A673 (cell line): Measurements from ENCODE around the gene HYDIN. TPM values are rescaled to one million over a fixed set of nuclear protein-coding genes. Genes with fewer than 3 reads are reported as not detected.
"Not testable (repeated sequence)": the region's sequence is repeated elsewhere in the genome, so short reads cannot be mapped to it uniquely, and the experiment has no call there.

ENCODE experiments used
- BruUV-seq: library from RNA; stranded (reverse); fragments of 400-500 nt; replicated peaks from 2 replicates; lab custom pipeline; 2021; lab: Mats Ljungman, UMichigan
- CTCF ChIA-PET: fragments of 300-600 bp; sonication (Branson Sonifier 250); formaldehyde crosslinking; loops from one replicate; lab custom pipeline; 2022; ENCODE audit warnings: antibody characterized with exemption; lab: Charles Lee
- POLR2A ChIA-PET: fragments of 300-600 bp; sonication (Branson Sonifier 250); formaldehyde crosslinking; loops from one replicate; lab custom pipeline; 2022; ENCODE audit warnings: antibody characterized with exemption; ENCODE audit not compliant: low non-redundant PET; lab: Charles Lee
- DNase-seq: peaks from one replicate; pipeline ENCODE4 v3.0.0-alpha.2; 2015; ENCODE audit warnings: low spot score
- H3K27ac ChIP-seq: fragments of 200-600 bp; sonication (generic); 2 replicates; pipeline ENCODE4 v1.5.1; 2016; ENCODE audit warnings: mixed run types, low read depth, mild to moderate bottlenecking, mixed read lengths, antibody characterized with exemption, low read length; ENCODE audit not compliant: poor library complexity, severe bottlenecking
- H3K27me3 ChIP-seq: fragments of 200-600 bp; sonication (generic); replicated peaks from 2 replicates; pipeline ENCODE4 v1.6.1; 2017; ENCODE audit warnings: mixed run types, low read depth, mild to moderate bottlenecking, mixed read lengths, antibody characterized with exemption, low read length; ENCODE audit not compliant: insufficient read depth, poor library complexity
- H3K36me3 ChIP-seq: fragments of 200-600 bp; sonication (generic); 2 replicates; pipeline ENCODE4 v1.6.1; 2016; ENCODE audit warnings: mixed run types, mild to moderate bottlenecking, mixed read lengths, antibody characterized with exemption, low read length; ENCODE audit not compliant: insufficient read depth, poor library complexity, severe bottlenecking
- H3K4me1 ChIP-seq: fragments of 200-600 bp; sonication (generic); 2 replicates; pipeline ENCODE4 v1.6.1; 2017; ENCODE audit warnings: mixed run types, mild to moderate bottlenecking, mixed read lengths, antibody characterized with exemption, low read length; ENCODE audit not compliant: insufficient read depth, poor library complexity, severe bottlenecking
- H3K4me3 ChIP-seq: fragments of 200-600 bp; sonication (generic); 2 replicates; pipeline ENCODE4 v1.5.1; 2016; ENCODE audit warnings: low read depth, mixed run types, mild to moderate bottlenecking, mixed read lengths, low read length; ENCODE audit not compliant: poor library complexity, severe bottlenecking
- H3K9me3 ChIP-seq: fragments of 200-600 bp; sonication (generic); 2 replicates; pipeline ENCODE4 v1.6.1; 2016; ENCODE audit warnings: mixed run types, low read depth, mild to moderate bottlenecking, mixed read lengths, antibody characterized with exemption, low read length; ENCODE audit not compliant: poor library complexity, severe bottlenecking
- intact Hi-C: fragments of 100-400 bp; cut with micrococcal nuclease; formaldehyde crosslinking; loops from one replicate; pipeline ENCODE4 v1.10.0; 2022; ENCODE audit not compliant: unreplicated experiment
- total RNA-seq: library from RNA; stranded (reverse); gene quantifications from 2 replicates; pipeline ENCODE4 v1.2.3, GENCODE V29; 2021

Gene HYDIN
- total RNA-seq, 1 experiment from 2014 or later, result not detected

- DNase-seq, CTCF ChIA-PET, H3K4me1 ChIP-seq, POLR2A ChIA-PET, H3K36me3 ChIP-seq, H3K4me3 ChIP-seq, H3K27ac ChIP-seq, BruUV-seq, intact Hi-C loops, H3K27me3 ChIP-seq, H3K9me3 ChIP-seq: not testable (repeated sequence)
Measured at GRCh38 chr16:70935325-70935724, 295.2 kb downstream of the HYDIN start.

DNA sequence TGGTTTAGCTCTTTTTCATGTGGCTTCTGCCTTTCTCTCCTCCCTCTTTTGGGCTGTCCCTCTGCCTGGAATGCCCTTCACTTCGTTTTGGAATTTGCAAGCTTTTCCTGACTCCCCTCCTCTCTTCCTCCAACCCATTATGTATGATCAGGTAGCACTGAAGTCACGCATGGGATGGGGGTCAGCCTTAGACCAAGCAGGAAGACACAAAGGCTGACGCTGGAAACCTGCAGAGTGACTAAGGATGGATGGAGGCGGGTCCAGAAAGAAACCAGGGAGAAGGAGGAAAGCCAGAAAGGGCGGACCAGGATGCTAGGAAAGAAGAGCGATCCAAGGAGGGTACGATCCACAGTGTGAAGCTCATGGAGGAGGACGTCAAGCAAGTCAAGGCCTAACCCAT lies 296.8 kb downstream of the HYDIN start:
- DNase-seq, H3K27ac ChIP-seq, H3K36me3 ChIP-seq, BruUV-seq, POLR2A ChIA-PET, H3K27me3 ChIP-seq, H3K4me3 ChIP-seq, CTCF ChIA-PET, intact Hi-C loops, H3K9me3 ChIP-seq, H3K4me1 ChIP-seq: not testable (repeated sequence)

DNA sequence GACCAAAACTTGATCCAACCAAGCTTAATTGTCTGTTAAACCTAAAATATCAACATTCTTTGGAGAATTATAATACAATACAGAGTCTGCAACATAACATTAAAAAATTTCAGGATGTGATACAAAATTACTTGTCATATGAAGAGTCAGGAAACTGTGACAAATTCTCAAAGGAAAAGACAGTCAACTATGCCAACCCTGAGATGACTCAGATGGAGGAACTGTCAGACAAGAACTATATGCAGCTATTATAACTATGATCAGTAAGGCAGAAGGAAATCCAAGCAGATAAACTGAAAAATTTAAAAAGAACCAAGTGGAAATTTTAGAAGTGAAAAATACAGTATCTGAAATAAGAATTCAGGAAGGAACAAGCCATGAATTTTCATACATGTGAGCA lies 299.8 kb downstream of the HYDIN start:
- BruUV-seq, POLR2A ChIA-PET, H3K9me3 ChIP-seq, CTCF ChIA-PET, H3K36me3 ChIP-seq, H3K4me3 ChIP-seq, H3K4me1 ChIP-seq, H3K27ac ChIP-seq, H3K27me3 ChIP-seq, intact Hi-C loops, DNase-seq: not testable (repeated sequence)

DNA sequence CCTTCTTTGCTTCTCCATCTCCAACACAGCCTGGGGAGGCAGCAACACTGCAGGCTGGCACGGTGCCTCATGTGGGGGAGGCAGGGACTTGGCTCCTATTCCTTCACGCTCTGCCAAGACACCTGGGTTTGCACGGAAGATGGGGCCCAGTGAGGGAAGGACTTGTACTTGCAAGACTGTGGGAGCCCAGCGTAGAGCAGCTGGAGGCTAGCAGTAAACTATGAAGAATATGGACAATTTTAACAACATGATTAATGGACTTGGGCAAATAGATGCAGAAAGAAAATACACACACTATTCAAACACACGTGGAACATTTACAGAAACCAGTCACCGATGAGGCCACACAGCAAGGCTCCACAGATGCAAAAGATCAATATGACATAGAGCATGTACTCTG lies 308.4 kb downstream of the HYDIN start:
- CTCF ChIA-PET, BruUV-seq, DNase-seq: not testable (repeated sequence)

DNA sequence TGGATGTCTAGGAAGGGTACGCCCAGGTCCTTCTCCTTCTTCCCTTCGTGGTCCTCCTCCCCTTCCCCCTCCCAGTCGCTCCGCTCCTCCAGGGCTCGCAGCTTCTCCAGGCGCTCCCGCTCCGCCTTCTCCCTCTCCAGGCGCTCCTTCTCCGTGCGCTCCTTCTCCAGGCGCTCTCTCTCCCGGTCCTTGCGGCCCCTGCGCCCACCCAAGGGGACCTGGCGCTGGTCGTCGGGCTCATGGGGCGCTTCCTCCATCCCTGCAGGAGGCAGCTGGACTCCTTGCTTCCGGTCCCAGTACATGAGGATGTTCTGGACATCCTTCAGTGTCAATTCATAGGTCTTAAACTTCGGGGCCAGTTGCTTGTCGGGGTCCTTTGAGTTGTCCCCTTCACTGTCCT lies 309.9 kb downstream of the HYDIN start:
- intact Hi-C loops, DNase-seq, H3K36me3 ChIP-seq, H3K27me3 ChIP-seq, CTCF ChIA-PET, H3K4me1 ChIP-seq, H3K4me3 ChIP-seq, H3K9me3 ChIP-seq, H3K27ac ChIP-seq, POLR2A ChIA-PET, BruUV-seq: not testable (repeated sequence)

More for the DNA sequence above, 308.4 kb downstream of the HYDIN start:
- H3K36me3 ChIP-seq, H3K27ac ChIP-seq, H3K9me3 ChIP-seq, H3K27me3 ChIP-seq, H3K4me1 ChIP-seq, POLR2A ChIA-PET, H3K4me3 ChIP-seq, intact Hi-C loops: not testable (repeated sequence)

DNA sequence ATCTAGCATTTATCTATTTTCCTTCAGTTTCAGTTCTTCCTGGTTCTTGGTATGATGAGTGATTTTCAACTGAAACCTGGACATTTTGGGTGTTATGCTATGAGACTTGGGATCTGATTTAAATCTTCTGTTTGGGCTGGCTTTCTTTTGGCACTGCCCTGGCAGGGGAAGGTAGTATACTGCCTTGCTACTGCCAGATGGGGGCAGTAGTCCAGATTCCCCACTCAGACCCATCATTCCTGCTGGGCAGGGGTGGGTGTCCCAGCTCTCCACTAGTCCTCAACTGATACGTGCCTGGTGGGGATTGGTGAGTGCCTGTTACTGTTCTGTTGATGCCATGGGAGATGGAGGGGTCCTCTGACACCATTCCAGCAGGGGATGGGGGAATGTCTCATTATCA lies 342.3 kb downstream of the HYDIN start:
- CTCF ChIA-PET, H3K36me3 ChIP-seq, H3K9me3 ChIP-seq, DNase-seq, H3K4me3 ChIP-seq, intact Hi-C loops, BruUV-seq, H3K4me1 ChIP-seq, H3K27ac ChIP-seq, POLR2A ChIA-PET, H3K27me3 ChIP-seq: not testable (repeated sequence)

GRCh38 chr16:70884652-70885051 lies 345.9 kb downstream of the HYDIN start:
- H3K27ac ChIP-seq, BruUV-seq, H3K36me3 ChIP-seq, H3K9me3 ChIP-seq, DNase-seq, POLR2A ChIA-PET, intact Hi-C loops, H3K4me1 ChIP-seq, H3K4me3 ChIP-seq, CTCF ChIA-PET, H3K27me3 ChIP-seq: not testable (repeated sequence)

- BruUV-seq, H3K27ac ChIP-seq, H3K4me1 ChIP-seq, intact Hi-C loops, H3K4me3 ChIP-seq, H3K36me3 ChIP-seq, H3K27me3 ChIP-seq, POLR2A ChIA-PET, H3K9me3 ChIP-seq, CTCF ChIA-PET, DNase-seq: not testable (repeated sequence)
Measured at GRCh38 chr16:70882311-70882710, 348.2 kb downstream of the HYDIN start.
